GM12864 (cell line): ENCODE results near the gene ISCU.

ENCODE experiments used
- DNase-seq: peaks from one replicate; pipeline ENCODE4 v3.0.0-alpha.2; 2011; ENCODE audit warnings: low read depth
- H3K4me3 ChIP-seq: 2 replicates; pipeline ENCODE4 v1.5.1; 2011; ENCODE audit warnings: mild to moderate bottlenecking, low read depth, low read length, control low read depth
- TF ChIP-seq, protein P1 (sequence below): IDR thresholded peaks from 2 replicates; pipeline ENCODE4 v1.5.1; 2011; ENCODE audit warnings: low read depth, mild to moderate bottlenecking, moderate library complexity, low read length, control low read depth, inconsistent platforms; ENCODE audit errors: missing control alignments

Gene ISCU

DNA sequence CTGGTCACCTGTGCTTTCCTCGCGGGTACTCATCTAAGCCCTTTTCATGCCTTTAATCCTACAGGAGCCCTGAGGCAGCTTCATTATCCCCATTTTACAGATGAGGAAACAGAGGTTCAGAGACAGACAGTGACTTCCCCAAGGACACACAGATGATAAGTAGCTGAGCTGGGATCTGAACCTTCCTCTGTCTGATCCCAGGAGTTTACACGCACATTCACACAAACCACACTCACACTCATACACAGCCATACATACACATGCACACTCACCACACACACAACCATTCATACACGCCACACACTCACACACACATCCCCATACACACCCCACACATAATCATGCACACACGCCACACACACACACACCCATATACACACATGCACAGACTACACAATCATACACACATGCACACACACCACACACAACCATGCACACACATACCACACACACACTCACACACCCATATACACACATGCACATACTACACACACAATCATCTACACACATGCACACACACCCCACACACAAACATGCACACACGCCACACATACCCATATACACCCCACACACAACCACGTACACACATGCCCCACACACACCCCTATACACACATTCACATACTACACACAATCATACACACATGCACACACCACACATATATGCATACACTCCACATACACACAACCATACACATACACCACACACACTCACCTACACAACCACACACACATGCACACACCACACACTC, 32.7 kb downstream of the ISCU start:
- TF ChIP-seq, protein P1, sequence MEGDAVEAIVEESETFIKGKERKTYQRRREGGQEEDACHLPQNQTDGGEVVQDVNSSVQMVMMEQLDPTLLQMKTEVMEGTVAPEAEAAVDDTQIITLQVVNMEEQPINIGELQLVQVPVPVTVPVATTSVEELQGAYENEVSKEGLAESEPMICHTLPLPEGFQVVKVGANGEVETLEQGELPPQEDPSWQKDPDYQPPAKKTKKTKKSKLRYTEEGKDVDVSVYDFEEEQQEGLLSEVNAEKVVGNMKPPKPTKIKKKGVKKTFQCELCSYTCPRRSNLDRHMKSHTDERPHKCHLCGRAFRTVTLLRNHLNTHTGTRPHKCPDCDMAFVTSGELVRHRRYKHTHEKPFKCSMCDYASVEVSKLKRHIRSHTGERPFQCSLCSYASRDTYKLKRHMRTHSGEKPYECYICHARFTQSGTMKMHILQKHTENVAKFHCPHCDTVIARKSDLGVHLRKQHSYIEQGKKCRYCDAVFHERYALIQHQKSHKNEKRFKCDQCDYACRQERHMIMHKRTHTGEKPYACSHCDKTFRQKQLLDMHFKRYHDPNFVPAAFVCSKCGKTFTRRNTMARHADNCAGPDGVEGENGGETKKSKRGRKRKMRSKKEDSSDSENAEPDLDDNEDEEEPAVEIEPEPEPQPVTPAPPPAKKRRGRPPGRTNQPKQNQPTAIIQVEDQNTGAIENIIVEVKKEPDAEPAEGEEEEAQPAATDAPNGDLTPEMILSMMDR, result no peak
- no peak overlapping the region for H3K4me3 ChIP-seq
- DNase-seq, result no peak

DNA sequence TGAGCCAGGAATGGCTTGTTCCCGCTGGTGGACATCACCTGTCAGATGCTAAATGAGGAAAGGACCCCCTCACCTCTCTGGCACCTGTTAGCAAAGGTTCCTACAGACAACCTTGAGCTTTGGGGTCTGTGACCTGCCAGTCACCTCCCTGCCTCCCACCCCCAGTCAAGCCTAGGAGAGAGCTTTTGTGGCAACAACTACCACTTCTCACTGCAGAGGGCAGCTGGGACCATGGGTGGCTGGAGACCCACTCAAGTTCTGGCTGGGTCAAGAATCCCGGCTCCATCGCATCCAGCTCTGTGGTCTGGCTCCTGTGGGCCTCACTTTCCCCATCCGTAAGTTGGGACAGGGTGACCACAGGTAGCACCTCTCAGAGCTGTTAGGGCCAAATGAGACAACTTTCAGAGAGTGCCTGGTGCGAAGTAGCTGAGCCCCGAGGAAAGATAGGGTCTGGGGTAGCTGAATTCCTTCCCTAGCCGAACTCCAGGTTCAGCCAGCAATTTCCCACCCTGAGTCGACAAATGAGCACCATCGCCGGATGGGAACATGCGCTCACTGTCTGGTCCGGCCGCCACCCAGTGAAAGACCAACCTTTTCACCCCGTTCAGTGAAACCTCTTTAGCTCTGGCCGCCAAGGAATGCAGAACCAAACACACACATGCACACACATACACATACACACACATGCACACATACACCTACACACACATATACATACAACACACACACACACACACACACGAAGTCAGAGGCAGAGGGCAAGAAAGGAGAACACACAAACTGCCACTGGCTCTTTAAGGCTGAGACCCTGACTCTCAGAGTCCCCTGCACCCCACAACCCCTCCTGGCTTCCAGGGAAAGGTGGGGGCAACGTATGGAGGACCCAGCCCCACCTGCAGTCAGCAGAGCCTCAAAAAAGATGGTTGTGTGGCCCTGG, 33.6 kb downstream of the ISCU start:
- TF ChIP-seq, protein P1, result no peak
- H3K4me3 ChIP-seq, result no peak overlapping the region
- no peak for DNase-seq

DNA sequence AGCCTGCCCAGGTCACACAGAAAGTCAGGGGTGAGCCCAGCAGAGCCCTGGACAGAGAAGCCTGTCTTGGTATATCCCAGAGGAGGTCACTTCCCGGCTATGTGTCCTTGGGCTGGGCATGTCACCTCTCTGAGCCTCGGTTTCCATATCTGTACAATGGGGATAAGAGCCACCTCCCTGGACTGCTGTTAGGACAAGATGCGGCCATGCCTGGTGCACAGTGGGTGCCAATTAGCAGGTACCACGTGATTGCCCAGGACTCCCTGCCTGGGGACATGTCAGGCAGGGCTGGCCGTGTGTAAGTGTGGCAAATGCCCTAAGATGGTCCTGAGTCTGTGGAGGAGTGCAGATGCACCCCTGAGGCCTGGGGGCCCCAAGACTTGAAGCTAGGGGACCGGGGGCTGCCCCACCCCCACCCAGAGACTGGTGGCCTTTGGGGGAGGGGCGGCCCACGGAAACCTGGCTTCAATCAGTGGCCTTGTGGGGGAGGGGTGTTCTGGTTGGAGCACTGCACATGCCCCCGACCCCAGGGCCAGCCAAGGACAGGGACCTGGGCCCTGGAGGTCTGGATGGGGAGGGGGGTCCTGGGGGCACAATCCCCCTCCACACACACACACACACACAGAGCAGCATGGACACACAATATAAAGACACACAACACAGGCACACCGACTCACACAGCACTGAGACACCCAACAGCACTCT, 34.6 kb downstream of the ISCU start:
- DNase-seq, result no peak
- no peak overlapping the region for H3K4me3 ChIP-seq
- TF ChIP-seq, protein P1, result no peak

DNA sequence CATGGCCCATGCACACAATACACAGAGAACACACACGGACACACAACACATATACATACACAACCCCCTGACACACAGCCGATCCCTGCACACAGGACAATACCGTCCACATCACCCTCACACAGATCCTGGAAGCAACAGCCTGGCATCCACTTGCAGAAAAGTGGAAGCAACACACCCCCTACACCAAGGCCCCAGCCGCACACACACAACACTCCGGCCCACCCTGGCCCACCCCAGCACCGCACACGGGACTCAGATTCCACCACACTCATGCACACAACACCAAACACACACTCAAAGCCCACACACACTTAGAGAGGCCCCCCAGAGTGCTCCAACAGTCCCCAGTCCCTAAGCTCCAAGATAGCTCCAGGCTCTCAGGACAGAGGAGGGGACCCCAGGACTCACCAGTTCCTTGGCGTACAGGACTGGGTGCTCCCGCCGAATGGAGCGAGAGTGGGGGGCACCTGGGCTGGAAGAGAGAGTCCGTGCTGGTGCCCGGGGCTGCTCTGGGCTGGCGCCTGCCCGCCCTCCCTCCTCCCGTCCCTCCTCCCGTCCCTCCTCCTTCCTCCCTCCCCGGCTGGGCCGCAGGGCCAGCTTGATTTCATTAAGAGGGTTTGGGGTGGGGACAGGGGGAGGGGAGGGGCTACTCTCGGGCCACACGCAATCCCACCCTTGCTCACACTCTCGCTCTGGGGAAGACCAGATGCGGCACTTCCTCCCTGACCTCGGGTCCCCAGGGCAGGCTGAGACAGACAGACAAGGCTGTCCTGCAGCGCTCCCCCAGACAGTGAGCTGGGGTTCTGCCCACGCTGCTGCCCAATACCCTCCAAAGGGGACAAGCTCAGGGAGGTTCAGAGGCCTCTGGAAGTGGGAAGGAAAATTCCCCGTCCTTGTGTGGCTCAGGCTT, 35.4 kb downstream of the ISCU start, which contains the start of gene TMEM119:
Gene TMEM119 (minus strand): TSS at position 526 of the 913 bp plus-strand sequence. CDS start 5,701 bp downstream, outside the sequence.
- TF ChIP-seq, protein P1, result no peak
- no peak within 1 kb of the TSS for H3K4me3 ChIP-seq
- DNase-seq, result no peak

DNA sequence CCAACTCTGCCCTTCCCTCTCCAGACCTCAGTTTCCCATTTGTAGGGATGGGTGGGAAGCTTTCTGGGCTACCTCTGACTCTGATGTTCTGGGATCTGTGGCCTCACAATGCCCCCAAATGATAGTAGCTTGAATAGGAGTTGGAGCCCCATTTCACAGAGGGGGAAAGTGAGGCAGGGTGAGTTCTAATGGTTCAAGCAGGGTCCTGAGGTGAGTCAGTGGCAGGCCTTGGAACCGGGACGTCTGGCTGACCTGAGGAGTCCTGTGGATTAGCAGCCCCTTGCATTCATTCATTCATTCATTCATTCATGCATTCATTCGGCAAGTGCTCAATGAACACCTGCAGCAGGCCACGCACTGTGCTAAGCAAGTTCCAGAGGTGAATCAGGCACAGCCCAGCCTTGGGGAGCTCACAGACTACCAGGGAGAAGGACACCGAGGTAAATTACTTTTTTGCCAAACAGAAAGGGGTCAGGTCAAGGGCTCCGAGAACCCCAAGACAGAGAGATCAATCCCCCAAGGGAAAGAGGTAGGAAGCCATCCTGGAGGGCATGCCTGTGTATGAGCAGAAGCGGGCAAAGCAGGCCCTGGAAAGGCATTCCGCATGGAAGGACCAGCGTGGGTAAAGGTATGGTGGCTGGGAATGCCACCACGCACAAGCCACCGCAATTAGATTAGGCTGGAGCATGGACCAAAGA, 36.3 kb downstream of the ISCU start:
- DNase-seq, result no peak
- TF ChIP-seq, protein P1, result no peak
- H3K4me3 ChIP-seq, result no peak overlapping the region

DNA sequence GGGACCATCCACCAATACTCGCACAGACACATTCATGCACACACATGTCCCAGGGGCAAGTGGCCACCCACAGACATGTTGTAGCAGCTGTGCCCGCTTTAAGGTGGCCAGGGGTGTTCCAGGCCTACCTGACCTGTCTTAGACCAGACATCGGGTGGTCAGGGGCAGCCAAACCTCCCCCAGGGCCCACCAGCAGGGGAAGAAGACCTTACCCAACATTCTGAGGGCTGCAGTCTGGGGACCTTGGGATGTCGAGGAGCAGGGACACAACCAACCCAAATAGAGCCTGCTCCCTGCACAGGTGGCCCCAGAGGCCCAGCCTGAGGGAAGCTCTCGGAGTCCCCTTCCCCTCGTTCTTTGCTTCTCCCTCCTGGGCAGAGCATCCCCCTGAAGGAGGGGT, 37.1 kb downstream of the ISCU start:
- DNase-seq, result no peak
- TF ChIP-seq, protein P1, result no peak
- no peak overlapping the region for H3K4me3 ChIP-seq
